ENCODE measurements around the gene C10orf90.

- TF ChIP-seq TAF1 (IDR thresholded peaks at IDR 0.05; ENCODE audit: borderline replicate concordance, insufficient read depth, low read length) (no peak), SIN3A (IDR thresholded peaks at IDR 0.05; ENCODE audit: borderline replicate concordance, insufficient read depth, low read length) (no peak), REST (IDR thresholded peaks at IDR 0.05; ENCODE audit: insufficient read depth in 1 of 2, low read depth in 2 of 2, low read length in 2 of 2) (no peak)
Measured at GRCh38 chr10:126409821-126410220, 260.7 kb downstream of the C10orf90 start.
